HG02588 (cell line): Measurements from ENCODE around the gene ZSWIM8.
"Not testable (repeated sequence)": the region's sequence is repeated elsewhere in the genome, so short reads cannot be mapped to it uniquely, and the experiment has no call there.

Experiments used
- ATAC-seq: cut with Tn5 transposase; IDR thresholded peaks from one replicate; pipeline ENCODE4 v1.9.1; 2021; ENCODE audit warnings: mild to moderate bottlenecking, moderate library complexity; ENCODE audit not compliant: unreplicated experiment

Gene ZSWIM8

DNA sequence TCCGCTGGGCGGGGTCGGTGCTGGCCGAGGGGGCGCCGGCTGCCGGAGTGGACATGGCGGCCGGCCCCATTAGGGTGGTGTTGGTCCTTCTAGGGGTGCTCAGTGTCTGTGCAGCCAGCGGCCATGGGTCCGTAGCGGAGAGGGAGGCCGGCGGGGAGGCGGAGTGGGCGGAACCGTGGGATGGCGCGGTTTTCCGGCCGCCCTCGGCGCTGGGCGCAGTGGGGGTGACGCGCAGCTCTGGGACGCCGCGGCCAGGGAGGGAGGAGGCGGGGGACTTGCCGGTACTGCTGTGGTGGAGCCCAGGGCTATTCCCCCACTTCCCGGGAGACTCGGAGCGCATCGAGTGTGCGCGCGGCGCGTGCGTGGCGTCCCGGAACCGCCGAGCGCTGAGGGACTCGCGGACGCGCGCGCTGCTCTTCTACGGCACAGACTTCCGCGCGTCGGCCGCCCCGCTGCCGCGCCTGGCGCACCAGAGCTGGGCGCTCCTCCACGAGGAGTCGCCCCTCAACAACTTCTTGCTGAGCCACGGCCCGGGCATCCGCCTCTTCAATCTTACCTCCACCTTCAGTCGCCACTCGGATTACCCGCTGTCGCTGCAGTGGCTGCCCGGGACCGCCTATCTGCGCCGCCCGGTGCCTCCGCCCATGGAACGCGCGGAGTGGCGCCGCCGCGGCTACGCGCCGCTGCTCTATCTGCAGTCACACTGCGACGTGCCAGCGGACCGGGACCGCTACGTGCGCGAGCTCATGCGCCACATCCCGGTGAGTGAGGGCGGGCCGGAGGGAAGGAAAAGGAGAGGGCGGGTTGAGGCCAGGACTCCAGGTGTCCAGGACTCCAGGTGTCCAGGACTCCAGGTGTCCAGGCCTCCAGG, 12.9 kb upstream of the ZSWIM8 start:
- peak; percentile 62 for ATAC-seq

DNA sequence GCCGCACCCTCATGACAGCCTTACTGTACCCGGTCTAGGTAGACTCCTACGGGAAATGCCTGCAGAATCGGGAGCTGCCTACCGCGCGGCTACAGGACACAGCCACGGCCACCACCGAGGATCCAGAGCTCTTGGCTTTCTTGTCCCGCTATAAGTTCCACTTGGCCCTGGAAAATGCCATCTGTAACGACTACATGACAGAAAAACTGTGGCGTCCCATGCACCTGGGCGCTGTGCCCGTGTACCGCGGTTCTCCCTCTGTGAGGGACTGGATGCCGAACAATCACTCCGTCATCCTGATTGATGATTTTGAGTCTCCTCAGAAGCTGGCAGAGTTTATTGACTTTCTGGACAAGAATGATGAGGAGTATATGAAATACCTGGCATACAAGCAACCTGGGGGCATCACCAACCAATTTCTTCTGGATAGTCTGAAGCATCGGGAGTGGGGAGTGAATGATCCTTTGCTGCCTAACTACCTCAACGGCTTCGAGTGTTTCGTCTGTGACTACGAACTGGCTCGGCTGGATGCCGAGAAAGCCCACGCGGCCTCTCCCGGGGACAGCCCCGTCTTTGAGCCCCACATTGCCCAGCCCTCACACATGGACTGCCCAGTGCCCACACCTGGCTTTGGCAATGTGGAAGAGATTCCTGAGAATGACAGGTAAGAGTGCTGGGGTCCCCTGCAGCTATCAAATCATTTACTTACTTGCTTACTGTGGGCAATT, 12.1 kb upstream of the ZSWIM8 start:
- ATAC-seq: no peak

DNA sequence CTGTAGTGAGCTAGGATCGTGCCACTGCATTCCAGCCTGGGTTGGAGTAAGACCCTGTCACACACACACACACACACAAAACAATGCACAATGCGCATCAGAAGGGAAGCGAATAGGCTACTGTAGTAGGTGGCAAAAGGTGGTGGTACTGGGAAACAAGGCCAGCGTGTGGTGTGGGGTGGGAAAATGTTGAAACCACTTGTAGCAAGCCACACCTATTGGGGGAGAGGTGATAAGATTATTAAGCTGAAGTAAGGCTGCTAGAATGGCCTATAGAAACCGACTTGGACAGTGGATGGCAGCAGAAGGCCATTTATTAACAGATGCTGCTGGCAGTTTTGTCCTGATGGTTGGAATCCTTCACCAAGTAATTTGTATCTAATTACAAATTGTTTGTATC, 10.8 kb upstream of the ZSWIM8 start:
- ATAC-seq: no peak

DNA sequence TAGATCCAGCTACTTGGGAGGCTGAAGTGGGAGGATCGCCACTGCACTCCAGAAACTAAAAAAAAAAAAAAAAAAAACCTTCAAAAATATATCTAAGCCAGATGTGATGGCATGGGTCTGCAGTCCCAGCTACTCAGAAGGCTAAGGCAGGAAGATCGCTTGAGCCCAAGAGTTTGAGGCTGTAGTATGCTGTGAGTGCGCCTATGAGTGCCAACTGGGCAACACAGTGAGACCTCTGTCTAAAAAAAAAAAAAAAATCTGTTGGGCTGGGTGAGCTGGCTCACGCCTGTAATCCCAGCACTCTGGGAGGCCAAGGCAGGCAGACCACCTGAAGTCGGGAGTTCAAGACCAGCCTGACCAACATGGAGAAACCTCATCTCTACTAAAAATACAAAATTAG, 6.4 kb upstream of the ZSWIM8 start:
- no peak for ATAC-seq

DNA sequence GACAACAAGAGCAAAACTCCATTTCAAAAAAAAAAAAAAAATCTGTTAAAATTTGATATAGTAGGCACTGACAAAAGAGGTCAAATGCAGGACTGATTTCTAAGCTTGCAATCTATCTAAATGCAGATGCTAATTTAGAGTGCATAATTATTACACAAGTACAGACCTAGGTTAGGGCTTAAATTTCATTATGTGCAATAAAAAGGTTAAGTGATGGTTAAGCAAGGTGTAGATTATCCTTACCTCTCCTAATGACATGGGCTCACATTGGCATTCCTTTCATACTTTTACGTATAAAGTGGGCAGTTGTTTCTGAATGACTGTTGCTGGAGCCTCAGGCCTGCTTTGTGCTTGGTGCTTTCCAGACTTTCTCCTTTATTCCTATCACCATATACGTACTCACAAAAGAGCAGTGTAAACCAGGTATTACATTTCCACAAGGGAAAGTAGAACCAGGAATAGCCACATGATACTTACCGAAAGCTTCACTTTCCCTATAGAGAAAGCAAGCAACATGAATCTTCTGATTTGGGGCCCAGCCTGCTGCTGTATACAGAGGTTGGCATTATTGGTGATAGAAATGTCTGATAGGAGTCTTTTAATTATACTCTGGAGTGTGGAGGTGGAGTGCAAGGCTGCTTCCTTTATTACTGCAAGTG, 5.7 kb upstream of the ZSWIM8 start:
- no peak for ATAC-seq

DNA sequence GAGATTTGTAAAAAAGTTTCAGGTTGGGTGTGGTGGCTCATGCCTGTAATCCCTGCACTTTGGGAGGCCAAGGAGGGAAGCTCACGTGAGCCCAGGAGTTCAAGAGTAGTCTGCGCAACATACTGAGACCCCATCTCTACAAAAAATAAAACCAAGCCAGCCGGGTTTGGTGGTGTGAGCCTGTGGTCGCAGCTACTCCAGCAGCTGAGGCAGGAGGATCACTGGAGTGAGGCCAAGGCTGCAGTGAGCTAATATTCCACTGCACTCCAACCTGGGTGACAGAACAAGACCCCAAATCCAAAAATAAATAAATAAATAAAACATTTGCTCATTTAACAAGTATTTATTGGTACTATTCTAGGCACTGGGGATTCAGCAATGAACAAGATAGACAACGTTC, 5.1 kb upstream of the ZSWIM8 start:
- no peak for ATAC-seq

DNA sequence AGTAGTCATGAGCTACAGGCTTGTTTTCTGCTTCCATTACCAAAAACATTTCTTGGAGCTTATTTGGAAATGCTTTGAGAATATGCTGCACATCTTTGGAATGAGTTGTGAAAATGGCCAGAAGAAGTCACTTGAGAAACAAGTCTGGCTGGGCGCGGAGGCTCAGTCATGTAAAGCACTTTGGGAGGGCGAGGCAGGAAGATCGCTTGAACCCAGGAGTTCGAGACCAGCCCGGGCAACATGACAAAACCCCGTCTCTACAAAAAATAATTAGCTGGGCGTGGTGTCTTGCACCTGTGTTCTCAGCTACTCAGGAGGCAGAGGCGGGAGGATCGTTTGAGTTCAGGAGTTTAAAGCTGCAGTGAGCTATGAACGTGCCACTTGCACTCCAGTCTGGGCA, 4.4 kb upstream of the ZSWIM8 start:
- no peak for ATAC-seq

DNA sequence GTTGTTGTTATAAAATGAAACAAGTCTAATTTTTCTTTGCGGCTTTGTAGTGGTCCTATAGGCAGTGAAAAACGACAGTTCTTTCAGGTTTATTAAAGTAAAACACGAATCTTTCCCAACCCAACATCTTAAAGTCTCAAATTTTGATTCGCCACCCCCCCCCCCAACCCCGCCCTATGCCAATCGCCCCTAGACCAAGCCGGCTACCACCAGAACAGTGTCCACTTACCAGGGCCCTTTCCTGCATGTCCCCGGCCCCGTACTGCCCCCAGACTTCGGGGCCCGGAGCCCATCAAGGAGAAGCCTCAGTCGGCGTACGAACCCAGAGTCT, 3.9 kb upstream of the ZSWIM8 start:
- ATAC-seq: no peak

DNA sequence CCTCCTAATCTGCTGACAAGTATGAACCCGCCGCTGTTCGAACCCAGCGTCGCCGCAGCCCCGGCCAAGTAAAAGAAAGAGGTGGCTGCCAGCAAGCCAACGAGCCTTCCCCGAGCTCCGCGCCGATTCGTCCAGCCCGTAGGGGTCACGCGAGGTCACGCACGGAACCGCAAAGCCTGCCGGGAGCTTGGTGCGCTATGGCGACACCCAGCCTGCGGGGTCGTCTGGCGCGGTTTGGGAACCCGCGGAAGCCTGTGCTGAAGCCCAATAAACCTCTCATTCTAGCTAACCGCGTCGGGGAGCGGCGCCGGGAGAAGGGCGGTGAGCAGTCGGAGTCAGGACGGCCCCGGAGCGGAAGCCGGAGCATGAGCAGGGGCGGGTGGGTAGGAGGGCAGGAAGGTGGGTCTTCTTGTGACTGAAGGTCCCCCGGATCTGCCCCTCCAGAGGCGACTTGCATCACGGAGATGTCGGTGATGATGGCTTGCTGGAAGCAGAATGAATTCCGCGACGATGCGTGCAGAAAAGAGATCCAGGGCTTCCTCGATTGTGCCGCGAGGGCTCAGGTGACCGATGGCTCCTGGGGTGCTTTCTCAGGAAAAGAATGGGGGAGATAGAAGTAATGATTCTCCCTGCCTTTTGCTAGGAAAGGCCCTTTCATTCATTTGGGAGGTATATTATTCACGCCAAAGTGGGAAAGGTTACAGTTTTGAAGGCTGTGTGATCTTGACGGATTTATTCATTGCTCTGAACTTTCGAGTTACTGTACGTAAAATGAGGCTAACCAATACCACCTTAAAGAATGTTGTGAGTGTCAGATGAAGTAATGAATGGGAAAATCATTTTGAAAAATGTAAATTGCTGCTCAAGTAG, 3.3 kb upstream of the ZSWIM8 start, which contains the start of gene CHCHD1:
Gene CHCHD1, plus strand, starts transcription at position 170 of the 870 bp plus-strand sequence. Its CDS starts 28 bp downstream, at position 198.
- ATAC-seq: peak; percentile 55

DNA sequence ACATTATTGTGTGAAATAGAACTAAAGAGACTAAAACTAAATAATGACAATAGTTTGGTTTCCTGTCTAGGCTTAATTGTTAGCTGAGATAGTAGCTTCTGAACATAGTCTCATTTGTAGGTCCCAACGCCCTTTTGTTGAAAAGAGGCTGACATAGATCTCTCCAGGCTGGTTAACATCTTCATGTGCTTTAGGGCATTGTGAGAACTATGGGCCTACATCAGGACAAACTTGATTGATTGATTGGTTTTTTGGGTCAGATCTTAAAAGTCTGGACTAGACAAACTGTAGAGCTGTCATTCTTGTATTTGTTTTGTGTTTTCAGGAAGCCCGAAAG, 2.7 kb upstream of the ZSWIM8 start:
- ATAC-seq: no peak

DNA sequence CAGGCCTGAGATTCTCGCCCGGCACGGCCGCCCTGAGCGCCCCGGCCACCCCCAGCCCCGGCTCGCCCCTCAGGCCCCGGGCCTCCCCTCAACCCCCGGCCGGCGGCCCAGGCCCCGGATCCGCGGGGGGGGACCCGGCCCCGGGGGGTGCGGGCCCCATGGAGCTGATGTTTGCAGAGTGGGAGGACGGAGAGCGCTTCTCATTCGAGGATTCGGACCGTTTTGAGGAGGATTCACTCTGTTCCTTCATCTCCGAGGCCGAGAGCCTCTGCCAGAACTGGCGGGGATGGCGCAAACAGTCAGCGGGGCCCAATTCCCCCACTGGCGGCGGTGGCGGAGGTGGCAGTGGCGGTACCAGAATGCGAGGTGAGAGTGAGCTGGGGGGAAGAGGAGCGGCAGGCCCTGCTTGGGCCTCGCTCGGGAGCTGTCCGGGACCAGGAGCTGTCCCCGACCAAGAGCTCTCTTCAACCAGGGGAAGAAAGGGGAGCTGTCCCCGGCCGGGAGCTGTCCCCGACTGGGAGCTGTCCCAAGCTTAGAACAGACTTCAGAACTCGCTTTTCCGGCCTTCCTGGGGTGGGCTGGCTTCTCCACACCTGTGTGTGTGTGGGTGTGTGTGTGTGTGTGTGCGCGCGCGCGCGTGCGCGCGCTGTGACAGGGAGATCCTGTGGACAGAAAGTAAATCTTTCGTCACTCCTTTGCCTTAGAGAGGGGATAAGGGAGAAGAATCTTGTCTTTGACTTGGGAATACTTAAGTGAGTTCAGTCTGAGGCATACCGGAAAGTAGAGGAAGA, 510 bp downstream of the ZSWIM8 start:
- peak; percentile 18 for ATAC-seq

DNA sequence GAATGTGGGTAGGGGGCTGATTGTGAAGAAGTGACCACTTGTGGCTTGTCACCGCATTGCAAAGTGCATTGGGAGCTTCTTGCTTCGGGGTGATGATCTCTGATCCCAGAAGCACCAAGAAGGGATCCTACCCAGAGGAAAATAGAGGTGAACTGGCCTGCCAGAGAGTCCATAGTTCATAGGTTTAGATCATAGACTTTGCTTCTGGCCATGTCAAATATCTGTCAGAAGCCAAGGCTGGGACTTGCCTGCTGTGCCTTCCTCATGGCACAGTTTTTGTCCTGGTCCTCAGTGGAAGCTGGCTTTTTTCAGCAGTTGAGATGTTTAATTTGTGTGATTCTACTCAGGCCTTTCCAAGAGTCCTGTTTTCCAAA, 1.1 kb downstream of the ZSWIM8 start:
- no peak for ATAC-seq

DNA sequence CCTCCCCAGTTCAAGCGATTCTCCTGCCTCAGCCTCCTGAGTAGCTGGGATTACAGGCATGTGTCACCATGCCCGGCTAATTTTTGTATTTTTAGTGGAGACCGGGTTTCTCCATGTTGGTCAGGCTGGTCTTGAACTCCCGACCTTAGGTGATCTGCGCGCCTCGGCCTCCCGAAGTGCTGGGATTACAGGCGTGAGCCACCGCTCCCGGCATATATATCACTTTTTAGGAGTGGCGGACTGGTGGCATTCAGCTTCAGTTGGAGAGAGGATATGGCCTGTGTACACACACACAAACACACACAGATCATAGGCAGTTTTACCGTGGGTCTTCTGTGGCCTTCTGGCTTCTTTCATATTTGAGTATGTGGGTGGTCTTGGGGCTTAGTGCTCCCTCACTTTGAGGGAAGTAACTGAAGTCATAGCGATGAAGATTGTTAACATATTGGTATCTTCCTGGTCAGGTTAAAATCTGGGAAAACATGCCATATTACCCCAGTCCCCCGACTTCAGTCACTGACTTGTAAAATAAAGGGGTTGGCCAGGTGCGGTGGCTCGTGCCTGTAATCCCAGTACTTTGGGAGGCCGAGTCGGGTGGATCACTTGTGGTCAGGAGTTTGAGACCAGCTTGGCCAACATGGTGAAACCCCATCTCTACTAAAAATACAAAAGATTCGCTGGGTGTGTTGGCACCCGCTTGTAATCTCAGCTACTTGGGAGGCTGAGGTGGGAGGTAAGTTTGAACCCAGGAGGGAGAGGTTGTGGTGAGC, 1.8 kb downstream of the ZSWIM8 start:
- not testable (repeated sequence) for ATAC-seq

DNA sequence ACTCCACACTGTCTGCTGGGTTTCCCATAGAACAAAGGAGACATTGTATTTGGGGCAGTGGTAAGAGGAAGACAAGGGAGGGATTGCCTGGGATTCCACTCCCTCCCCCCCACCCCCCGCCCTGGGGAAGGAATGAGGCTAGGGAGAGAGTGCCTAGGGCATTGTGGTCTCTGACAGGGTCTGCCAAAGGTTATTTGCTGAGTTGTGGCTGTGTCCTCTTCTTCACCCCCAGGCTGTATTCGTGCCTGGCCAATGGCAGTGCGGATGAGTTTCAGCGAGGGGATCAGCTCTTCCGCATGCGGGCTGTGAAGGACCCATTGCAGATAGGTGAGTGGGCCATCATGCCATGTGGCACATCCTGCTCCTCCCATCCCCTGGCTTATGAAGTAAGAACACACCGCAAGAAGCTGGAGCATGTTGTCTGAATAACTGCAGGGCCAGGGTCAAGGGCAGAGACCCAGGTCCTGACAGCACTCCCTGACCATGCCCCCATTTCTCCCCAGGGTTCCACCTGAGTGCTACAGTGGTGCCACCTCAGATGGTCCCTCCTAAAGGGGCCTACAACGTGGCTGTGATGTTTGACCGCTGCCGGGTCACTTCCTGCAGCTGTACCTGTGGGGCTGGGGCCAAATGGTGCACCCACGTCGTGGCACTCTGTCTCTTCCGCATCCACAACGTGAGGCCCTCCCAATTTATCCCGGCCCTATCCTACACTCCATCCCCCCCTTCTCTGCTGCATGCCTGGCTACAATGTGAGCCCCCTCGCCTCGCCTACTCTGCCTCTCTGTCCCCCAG, 3.7 kb downstream of the ZSWIM8 start:
- no peak for ATAC-seq

DNA sequence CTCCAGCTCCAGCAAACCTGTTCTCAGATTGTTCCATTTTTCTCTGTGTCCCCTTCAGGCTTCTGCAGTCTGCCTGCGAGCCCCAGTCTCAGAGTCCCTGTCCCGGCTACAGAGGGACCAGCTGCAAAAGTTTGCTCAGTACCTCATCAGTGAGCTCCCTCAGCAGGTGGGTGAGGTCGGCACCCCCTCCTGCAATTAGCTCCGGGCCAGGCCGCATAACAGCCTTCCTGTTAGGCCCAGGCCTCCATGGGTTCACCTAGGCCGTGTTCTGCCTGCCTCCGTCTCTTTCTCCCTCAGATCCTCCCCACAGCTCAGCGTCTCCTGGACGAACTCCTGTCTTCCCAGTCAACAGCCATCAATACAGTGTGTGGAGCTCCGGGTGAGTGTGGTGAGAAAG, 4.3 kb downstream of the ZSWIM8 start:
- ATAC-seq: no peak

DNA sequence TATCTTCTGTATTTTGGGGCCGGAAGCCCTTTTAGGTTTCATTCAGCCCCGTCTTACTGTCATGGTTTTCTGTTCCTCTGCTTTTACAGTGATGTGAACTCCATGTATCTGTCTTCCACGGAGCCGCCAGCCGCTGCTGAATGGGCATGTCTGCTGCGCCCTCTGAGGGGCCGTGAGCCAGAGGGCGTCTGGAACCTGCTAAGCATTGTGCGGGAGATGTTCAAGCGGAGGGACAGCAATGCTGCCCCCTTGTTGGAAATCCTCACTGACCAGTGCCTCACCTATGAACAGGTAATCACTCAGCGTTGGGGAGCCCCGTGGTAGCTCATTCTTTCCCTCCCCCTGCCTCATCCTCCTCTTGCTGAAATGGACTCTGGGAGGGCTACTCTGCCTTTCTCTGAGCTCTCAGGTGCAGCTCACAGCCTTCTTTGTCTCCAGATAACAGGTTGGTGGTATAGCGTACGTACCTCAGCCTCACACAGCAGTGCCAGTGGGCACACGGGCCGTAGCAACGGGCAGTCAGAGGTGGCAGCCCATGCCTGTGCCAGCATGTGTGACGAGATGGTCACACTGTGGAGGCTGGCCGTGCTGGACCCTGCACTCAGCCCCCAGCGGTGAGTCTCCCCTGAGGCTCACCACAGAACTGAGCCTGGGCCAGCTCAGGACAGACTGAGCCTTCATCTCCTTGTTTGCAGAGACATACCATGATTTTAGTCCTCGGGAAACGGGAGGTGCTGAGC, 5.7 kb downstream of the ZSWIM8 start:
- ATAC-seq: no peak

DNA sequence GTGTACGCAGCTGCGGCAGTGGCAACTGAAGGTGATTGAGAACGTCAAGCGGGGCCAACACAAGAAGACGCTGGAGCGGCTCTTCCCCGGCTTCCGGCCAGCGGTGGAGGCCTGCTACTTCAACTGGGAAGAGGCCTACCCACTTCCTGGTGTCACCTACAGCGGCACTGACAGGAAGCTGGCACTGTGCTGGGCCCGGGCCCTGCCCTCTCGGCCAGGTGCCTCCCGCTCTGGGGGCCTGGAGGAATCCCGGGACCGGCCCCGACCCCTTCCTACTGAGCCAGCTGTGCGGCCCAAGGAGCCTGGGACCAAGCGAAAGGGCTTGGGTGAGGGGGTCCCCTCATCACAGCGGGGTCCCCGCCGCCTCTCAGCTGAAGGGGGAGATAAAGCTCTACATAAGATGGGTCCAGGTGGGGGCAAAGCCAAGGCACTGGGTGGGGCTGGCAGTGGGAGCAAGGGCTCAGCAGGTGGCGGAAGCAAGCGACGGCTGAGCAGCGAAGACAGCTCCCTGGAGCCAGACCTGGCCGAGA, 6.5 kb downstream of the ZSWIM8 start:
- no peak for ATAC-seq

DNA sequence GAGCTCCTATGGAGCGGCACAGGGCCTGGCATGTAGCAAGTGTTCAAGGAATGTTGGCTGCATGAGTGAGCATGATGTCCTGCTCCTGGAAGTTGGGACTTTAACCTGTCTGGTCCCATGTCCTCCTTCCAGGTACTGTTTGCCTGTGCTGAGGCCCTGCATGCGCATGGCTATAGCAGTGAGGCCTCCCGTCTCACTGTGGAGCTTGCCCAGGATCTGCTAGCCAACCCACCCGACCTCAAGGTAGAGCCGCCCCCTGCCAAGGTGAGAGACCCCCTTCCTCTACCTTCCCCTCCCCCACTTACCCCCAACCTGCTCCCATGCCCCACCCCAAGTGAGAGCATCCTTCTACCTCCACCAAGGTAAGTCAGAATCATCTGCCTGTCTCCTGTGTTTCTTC, 8.1 kb downstream of the ZSWIM8 start:
- no peak for ATAC-seq
